GM19043 (cell line): ENCODE data around the gene SLC29A3.
"Not testable (repeated sequence)": the region's sequence is repeated elsewhere in the genome, so short reads cannot be mapped to it uniquely, and the experiment has no call there.

ENCODE experiments used
- ATAC-seq: cut with Tn5 transposase; IDR thresholded peaks from one replicate; pipeline ENCODE4 v1.9.1; 2021; ENCODE audit warnings: low read depth; ENCODE audit not compliant: unreplicated experiment

SLC29A3 gene

DNA sequence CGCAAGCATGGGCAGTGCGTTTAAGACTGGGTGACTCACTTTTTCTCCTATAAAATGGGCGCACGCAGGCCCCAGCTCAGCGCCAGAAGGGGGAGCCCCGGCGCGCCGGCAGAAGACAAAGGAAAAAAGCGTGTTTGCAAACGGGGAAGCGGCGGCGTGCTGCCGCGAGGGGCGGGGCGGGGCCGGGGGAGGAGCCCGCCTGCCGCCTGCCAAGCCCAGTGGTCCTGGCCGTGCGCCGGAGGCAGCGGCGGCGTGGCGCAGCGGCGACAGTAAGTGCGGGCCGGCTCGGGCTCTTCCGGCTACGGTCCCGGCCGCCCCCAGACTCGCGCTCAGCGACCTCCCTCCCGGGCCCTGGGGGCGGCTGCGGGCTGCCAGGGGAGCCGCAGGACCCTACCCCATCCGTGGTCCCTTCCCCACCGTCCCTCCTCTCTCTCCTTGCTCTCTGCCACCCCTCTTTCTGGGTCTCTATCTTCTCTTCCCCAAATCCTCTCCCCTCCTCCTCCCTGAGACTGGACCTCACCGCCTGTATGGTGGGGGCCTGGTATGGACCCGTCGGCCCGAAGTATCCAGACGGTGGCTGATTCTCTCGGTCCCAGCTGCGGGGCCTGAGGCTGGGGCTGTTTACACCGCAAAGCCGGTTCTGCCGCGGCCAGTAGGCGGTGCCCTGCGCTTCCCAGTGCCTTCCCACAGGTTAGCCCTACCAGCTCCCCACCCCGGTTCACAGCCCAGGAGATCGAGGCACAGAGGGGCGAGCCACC is at the start of gene SLC29A3:
Gene SLC29A3 (plus strand): TSS at position 218 of the 758 bp plus-strand sequence. CDS start 51 bp downstream, at position 269.
- peak; percentile 51 for ATAC-seq

DNA sequence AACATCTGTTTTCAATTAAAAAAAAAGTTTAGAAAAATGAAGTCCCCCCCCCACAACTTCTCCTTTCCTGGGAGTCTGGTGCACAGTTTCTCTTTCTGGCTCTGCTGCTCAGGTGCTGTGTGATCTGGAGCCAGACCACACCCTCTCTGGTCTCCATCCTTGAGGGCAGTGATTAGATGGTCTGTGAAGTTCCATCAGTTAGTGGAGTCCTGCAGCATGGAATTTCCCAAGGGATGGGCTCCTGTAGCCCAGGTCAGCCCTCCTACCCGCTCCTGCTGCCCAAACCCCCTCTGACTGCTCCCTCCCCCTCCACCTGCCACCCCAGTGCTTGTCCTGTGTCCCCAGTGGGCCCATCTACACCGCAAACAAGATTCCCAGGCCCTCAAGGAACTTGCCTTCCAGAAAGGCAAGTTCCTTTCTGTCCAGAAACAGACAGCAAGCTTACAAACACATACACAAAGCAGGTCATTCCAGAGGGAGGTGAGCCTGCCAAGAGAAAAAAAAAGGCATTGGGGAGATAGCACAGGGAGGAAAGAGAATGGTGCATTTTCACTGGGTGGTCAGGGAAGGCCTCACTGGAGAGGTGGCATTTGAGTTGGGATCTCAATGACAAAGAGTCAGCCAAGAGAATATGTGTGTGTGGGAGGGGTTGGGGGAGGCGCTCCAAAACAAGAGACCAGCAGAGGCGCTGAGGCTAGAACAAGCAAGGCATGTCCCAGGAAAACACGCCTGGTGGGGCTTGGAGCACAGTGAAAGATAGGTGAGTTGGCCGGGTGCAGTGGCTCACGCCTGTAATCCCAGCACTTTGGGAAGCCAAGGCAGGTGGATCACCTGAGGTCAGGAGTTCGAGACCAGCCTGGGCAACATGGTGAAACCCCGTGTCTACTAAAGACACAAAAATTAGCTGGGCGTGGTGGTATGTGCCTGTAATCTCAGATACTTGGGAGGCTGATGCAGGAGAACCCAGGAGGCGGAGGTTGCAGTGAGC is 49.5 kb upstream of the SLC29A3 start:
- no peak for ATAC-seq

DNA sequence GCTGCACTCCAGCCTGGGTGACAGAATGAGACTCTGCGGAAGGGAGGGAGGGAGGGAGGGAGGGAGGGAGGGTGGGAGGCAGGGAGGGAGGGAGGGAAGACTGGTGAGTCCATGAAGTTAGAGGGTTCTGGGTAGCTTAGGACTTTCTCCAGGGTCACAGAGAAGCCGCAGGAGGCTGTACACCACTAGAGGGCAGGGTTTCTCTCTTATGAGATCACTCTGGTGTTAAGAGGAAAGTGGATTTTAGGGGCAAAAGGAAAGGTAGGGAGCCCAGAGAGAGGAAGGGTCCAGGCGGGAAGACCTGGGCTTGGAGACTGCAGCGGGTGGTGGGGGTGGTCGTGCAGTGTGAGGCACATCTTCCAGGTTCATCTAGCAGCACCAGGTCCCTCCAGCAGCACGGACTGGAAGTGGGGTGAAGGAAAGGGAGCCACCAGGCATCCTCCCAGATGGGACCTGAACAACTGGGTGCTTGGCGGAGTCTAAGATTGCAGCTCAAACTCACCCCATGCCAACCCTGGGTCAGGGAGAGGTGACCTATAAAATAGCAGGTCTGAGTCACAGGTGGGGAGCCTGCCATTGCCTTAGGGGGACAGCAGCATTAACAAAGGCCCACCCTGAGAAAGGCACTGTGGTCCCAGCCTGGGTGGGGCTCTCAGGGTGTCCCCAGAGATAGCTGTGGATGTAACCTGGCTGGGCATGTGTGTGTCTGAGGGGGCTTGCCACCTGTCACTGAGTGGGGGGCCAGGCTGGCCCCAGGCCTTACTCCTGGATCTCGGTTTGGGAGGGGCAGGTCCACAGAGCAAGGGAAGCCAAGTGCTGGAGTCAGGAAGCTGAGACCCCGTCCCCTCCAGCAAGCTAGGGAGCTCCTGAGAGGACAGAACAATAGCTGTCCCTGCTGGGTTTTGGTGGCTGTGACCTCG is 48.5 kb upstream of the SLC29A3 start:
- ATAC-seq = no peak

DNA sequence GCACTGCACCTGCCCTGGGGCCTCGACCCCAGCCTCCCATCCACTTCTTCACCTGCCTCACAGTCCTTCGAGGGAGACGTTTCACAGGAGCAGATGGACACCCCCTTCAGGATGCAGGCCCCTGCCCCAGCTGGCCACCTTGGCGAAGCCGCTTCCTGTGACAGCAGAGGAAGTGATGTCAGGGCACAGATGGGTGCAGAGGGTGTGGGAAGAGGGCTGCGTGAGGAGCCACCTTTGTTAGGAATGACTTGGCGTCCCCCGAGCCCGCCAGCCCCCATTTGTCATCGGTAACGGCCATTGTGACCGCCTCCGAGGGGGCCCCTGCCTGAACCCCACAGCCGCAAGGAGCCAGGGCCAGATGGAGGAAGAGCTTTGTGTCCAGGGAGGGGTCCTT is 47.4 kb upstream of the SLC29A3 start:
- no peak for ATAC-seq

DNA sequence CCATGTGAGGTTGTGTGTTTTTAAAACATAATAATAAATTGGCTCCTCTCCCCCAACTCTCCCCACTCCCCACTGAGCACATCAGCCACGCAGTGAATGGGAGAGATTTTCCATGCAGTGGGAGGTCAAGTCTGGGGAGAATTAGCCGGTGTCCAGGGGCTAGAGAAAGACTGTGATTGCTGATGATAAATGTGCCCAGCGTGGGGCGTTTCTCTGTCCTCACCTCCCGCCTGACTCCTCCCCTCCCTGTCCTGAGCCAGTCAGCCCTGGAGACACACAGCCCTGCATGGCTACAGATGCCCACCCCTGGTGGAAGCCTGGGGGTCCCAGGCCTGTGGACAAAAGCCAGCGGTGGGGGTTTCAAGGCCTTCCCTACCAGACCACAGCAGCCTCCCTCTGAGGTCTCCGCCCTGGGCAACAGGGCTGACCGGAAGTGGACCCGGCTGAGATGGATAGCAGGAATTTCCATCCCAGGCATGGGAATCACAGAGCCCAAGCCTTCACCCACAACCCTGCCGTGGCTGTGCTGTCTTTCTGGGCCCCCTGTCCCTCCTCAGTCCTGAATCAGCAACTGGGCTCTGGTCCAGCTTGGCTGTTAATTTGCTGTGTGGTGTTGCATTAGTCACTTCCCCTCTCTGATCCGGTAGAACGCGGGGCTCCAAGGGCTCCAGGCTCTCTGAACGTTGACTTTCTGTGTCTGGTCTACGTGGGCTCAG is 46.8 kb upstream of the SLC29A3 start:
- ATAC-seq = no peak

DNA sequence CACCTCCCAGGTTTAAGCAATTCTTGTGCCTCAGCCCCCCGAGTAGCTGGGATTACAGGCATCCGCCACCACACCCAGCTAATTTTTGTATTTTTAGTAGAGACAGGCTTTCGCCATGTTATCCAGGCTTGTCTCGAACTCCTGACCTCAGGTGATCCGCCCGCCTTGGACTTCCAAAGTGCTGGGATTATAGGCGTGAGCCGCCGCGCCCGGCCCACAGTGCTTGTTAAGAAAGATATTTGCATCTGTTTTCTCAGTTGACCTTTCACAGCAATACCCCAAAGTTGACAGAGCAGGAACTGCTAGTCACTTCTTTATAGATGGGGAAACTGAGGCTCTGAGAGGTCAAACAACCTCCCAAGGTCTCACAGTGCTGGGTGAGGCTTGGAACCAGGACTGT is 46.1 kb upstream of the SLC29A3 start:
- not testable (repeated sequence) for ATAC-seq

DNA sequence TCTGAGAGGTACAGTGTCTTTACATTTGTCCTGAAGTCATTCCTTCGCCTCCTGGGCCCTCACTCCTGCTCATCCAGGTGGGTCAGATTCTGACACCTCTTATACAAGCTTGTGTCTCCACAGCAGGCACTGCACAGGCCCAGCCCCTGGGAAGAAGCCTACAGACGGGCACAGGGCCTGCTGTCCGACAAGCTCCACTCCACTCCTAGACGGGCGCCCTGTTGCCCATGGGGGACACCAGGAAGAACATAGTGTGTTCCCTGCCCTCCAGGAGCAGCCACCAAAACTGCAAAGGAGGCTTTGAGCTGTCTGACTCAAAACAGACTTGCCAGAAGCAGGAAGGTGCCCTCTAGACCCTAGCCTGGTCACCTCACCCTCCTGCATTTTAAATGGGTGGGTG is 45.6 kb upstream of the SLC29A3 start:
- no peak for ATAC-seq

DNA sequence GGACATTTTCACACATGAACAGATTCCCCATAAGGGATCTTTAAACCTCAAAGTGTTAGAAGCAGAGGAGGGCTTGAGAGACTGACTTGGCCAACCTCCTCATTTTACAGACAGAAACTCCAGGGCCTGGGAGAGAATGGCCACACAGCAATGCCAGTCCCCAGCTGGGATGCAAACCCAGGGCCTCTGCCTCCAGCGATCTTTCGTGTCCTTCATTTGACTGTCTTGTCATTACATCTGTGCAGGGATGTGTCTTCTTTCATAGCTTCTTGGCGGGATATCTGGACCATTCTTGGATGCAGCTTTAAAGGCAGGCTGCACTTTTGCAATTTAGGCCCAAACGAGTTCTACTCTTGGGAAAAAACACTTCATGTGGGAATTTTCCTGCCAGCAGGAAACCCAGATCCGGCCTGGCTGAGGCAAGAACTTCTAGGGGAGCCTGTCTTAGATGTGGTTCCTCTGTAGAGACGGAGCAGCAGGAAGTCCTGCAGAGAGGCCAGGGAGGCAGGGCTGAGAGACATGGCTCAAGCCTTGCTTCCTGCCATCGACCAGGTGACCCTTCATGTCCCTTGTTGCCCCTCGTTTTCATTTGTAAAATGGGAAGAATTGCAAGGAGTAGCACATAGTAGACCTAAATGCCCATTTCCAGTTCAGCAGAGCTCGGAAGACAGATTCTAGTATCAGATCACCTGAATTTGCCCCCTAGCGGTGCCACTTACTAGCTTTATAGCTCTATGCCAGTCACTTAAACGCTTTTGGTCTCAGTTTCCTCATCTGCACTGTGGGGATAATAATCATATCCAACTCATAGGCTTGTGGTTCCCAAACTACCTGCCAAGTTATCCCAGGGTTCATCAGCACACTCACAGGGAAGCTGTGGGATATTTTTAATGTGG is 43.9 kb upstream of the SLC29A3 start:
- no peak for ATAC-seq

DNA sequence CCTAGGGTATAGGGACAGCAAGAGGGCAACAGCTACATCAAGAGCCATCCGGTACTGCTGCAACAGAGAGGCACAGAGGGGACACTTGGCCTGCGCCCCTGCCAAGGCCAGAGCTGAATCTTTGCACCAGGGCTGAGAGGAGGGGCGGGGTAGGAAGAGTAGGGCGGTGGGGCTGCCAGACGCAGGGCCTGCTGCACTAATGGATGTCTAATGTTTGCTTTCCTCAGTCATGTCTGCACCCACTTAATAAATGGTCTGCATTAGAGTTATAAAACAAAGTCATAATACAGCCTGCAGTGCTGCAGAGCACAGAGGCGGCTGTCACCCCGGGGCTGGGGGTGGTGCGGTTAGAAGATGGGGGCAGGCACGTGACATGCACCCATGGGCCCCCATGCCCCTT is 42.2 kb upstream of the SLC29A3 start:
- no peak for ATAC-seq

DNA sequence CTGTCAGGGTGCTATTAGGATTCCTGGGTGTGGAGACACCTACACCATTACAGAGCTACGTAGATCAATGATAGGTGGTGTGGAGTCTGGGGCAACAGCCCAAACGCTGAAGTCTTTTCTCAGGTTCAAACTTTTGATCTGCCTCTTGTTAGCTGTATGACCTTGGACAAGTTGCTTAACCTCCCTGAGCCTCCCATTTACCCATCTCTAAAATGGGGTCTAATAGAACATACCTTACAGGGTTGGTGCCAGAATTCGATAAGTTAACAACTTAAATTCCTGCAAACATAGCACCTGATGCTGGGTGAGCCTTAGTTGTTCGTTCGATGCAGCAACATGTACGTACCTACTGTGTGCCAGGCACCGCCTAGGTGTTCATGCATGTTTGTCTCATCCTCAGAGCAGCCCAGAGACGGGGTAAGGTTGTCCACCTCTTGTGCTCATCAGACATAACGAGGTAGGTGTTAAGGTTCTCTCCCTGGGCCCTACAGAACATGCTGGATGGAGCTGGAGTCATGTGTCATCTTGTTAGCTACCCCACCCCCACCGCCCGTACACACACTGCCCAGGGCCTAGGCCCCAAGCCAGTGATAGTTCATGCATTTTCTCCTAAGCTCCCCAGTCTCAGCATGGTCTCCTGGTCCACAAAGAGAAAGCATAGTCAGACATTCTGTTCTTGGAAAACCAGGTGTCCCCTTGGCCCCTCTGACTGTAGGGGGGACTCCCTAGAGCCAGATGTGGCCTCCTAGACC is 41.0 kb upstream of the SLC29A3 start:
- ATAC-seq = no peak

DNA sequence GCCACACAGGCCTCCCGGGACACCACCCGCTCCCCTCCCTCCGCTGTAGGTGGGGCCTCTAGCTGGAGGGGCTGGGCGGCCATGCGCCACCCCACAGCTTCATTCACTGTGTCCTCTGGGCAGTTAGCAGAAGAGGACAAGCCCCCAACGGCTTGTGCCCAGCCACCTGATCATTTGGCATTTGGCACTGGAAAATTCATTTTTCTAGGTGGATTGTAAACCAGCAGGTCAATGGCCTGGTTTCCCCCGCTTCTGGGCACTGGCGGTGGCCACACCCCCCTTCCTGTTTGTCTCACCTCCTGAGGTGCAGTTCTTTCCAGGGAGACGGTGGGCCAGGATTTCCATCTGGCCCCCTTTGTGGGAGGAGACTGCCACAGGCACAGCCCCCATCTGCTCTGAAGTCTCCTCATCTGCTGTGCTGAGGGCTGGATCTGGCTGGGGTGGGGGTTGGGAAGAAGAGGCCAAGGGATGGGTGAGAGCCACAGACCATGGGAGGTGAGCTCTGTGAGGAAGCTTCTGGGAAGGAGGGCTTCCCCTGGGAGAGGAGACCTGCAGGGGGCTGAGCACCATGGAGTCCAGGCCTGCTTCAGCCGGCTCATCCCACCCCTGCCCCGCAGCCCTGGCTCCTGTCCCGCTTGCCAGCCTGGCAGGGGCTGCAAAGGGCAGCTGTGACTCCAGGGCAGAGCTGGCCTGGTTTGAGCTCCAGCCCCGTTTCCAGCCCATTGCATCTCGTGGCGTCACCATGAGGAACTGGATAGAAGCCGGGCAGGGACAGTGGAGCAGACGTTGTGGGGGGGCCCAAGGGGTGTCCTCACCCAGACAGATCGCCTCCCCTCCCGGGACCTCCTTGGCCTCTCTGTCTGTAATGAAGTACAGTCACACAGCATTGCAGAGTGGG is 40.1 kb upstream of the SLC29A3 start:
- ATAC-seq = no peak

DNA sequence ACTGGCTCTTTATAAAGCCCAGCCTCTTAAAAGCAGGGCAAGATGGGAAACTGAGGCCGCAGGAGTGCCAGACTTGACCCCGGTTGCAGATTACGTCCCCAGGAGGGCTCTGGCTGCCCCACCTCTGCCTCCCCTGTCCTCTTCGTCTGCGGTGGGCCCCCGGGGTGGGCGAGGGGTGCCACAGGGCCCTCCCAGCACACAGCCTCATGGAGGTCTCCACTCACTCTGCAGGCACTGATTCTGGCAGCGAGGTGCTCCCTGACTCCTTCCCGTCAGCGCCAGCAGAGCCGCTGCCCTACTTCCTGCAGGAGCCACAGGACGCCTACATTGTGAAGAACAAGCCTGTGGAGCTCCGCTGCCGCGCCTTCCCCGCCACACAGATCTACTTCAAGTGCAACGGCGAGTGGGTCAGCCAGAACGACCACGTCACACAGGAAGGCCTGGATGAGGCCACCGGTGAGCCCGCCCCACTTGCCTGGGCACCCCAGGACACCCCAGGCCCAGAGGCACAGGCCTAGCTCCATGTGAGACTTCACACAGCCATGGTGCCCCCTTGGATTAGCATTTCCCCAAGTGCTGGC is 39.4 kb upstream of the SLC29A3 start:
- no peak for ATAC-seq

DNA sequence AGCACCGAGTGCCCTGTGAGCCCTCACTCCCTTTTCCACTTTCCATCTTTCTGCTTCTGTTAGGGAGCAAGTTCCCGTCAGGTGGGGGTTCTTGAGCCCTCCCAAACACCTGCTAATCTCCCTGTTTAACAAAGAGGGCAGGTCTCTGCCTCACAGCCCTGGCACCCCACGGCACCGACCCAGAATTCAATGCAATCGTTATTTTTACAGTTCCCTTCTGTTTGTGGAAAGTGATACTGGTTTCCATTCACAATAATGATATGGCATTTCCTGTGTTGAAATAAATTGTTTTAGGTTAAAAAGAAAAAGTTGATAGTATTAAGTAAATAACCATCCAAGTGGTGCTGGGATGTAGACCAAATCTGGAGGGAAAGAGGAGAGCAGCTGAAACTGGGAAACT is 38.8 kb upstream of the SLC29A3 start:
- ATAC-seq = no peak

DNA sequence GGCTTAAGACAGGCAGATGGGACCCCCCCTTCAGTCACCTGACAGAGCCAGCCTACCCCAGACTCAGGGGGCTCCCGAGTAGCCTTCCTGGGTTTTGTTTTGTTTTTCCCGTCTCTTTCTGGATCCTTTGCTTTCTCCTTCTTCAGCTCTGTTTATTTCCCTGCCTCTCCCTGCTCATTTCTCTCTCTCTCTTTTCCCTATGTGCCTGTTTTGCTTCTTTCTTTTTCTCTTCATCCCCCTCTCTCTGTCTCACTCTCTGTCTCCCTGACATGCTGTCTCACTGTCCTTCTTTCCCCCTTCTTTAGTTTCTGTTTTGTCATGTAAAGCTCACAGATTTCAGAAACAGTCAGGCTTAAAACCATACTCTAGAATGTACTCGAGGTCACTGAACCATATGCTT is 38.2 kb upstream of the SLC29A3 start:
- no peak for ATAC-seq

DNA sequence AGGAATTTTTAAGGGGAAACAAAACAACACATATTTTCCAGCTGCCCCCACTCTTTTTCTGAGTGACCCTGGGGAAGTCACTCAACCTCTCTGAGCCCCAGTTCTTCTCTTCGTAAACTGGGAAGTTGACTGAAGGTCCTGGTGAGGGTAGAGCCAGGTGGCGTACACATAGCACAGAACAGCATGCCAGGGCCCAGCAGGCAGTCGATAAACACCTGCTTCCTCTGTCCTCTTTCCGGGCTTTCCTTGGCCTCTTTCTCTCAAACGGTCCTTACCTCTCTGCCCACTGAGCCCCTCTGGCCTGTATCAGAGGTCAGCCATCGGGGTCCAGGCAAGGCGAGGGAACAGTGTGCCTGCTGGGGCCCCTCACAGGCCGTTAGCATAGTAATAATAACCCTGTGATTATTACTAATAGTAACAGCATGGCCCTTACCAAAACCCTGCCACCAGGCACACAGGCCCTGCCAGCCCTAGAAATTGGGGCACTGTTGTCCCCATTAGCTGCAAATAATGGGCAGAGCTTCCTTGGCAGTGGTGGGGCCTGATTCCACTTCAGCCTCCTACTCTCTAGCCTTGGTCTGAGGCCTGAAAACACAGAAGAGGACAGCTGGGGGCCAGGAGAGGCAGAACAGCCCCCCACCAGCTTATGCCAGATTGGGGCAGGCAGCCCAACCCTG is 37.3 kb upstream of the SLC29A3 start:
- ATAC-seq = no peak

DNA sequence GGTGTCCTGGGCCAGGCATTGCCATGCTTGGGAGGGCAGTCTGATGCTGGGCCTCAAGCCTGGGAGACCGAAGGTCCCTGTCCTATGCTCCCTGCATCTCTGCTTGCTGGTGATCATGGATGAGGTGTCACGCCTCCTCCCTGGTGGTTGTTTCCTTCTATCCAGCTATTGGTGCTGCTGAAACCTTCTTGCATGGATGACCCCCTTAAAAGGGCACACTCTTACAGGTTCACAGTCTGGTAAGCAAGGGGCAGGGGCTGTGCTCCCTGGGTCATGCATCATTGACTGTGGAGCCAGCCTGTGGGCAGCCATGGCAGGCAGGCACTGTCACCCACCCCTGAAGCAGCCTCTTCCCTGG is 36.8 kb upstream of the SLC29A3 start:
- ATAC-seq = no peak
